GM19099 (cell line): ENCODE measurements around the gene BBOX1.

Experiments
- POLR2A ChIP-seq: IDR thresholded peaks from 3 replicates; pipeline ENCODE4 v1.6.1; 2011; ENCODE audit warnings: low read depth; ENCODE audit not compliant: insufficient read length; ENCODE audit errors: extremely low read depth

BBOX1 gene, protein sequence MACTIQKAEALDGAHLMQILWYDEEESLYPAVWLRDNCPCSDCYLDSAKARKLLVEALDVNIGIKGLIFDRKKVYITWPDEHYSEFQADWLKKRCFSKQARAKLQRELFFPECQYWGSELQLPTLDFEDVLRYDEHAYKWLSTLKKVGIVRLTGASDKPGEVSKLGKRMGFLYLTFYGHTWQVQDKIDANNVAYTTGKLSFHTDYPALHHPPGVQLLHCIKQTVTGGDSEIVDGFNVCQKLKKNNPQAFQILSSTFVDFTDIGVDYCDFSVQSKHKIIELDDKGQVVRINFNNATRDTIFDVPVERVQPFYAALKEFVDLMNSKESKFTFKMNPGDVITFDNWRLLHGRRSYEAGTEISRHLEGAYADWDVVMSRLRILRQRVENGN

DNA sequence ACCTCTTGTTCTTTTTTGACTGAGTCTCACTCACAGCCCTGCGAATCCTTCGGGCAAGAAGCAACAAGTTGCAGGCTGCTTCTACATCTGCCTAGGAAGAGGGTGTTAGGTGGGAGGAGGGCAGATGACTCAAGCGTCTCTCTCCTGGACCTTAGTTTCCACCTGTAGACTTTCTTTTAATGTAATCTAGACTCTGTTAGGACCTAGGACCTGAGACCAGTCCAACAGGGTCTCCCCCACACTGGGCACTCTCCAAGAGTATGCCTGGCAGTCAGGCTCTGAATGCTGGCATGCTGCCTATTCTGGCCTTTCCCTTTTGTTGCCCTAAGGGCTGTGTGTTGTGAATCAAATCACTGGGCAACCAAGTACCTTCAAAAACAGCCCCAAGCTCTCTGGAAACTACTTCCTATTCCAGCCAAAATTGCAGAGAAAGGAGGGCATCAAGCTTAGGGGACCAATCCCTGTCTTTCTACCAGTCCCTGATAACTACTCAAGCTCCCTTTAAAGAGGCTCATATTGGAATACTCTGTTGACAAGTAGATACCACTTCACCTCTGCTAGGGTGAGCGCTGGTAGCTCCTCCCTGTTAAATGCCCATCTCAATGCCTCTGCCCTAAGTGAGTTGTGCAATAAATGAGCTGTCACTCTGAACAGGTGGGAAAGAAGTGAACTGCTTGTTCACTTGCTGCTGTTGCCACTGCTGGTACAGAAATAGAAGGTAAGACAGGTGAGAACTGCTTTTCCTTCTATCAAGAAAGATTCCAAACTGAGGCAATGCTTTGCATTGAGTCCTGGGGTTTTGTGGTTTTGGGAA, at the start of gene BBOX1:
TSS of gene BBOX1 (plus strand) at position 514 of the 814 bp plus-strand sequence. CDS start 14,616 bp downstream, outside the sequence.
- no peak for TF ChIP-seq POLR2A

DNA sequence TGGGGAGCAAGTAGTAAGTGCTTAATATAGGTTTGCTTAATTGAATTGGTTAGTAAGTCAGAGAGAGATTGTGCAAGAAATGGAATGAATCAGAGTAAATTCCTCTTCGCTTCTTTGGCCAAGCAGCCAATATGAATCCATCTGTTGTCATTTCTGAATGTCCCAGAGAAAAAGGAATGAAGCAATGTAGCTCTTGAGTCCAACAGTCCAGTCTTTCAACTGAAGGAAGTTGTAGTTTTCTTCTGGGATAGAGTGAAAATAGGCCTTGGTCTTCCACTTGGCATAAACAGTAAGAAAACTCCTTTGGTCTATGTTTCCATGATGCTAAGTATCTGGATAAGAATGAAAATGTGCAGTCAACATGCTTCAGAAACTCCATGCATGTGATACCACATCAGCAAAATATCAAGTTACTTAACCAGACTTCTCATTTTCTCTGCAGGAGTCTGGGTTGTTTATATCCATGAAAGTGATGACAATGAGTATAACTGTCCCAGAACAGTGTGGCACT, 48.5 kb upstream of the BBOX1 start:
- TF ChIP-seq POLR2A: no peak

DNA sequence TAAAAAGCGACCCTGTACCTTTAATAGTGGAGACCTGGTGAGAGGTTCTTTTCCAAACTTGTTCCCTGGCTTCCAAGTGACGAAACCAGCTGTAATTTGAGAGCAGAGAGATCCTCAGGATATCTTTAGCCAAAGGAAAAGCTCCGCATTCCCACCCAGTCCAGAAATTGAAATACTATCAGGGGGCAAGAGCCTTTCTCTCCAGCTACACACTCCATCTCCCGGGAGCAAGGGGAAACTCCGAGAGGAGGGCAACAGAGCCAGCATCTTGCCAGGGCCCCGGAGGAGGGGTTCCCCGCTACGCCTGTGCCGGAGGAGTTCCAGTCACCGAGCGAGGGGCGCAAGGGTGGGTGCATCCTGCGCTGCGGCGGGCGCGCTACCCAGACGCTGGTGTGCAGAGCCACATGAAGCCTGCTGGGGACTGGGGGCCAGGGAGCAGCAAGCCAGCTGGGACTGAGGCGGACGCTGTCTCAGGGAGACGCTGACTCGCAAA, 46.6 kb upstream of the BBOX1 start, which contains the start of gene FIBIN:
TSS of gene FIBIN (plus strand) at position 148 of the 493 bp plus-strand sequence. CDS start 415 bp downstream, outside the sequence.
- TF ChIP-seq POLR2A: no peak

DNA sequence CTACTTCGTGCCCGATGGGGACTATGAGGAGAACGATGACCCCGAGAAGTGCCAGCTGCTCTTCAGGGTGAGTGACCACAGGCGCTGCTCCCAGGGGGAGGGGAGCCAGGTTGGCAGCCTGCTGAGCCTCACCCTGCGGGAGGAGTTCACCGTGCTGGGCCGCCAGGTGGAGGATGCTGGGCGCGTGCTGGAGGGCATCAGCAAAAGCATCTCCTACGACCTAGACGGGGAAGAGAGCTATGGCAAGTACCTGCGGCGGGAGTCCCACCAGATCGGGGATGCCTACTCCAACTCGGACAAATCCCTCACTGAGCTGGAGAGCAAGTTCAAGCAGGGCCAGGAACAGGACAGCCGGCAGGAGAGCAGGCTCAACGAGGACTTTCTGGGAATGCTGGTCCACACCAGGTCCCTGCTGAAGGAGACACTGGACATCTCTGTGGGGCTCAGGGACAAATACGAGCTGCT, 46.0 kb upstream of the BBOX1 start:
- TF ChIP-seq POLR2A: no peak

DNA sequence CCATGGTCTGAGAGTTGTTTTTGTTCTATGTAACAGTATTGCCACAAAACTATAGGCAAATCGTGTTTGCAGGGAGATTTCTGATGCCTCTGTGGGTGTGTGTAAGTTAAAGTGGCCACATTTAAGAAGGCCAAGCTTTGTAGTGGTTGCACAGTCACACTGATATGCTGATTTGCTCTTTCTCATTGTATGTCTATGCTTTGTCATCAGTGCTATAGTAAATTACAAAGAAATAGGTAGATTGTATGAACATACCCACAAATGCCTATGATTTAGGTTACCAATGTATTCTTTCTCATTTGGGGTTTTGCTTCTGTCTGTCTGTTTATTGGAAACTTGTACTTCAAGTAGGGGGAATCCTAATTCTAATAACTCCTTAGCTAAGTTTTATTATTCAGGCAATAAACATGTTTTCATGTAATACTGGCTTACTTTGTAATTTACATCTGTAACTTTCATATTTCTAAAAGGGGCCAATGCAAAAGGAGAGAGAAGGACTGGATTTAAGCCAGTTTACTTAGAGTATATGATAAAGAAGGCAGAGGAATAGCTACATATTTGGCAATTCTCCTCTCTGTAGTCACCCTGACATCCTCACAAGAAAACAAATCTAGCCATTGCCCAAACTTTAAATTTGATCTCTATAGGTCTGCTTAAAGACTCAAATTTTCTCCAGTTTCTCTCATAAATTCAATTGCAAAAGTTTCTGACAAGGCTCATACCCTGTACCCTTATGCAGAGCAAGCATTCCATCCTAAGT, 44.7 kb upstream of the BBOX1 start:
- TF ChIP-seq POLR2A: no peak

DNA sequence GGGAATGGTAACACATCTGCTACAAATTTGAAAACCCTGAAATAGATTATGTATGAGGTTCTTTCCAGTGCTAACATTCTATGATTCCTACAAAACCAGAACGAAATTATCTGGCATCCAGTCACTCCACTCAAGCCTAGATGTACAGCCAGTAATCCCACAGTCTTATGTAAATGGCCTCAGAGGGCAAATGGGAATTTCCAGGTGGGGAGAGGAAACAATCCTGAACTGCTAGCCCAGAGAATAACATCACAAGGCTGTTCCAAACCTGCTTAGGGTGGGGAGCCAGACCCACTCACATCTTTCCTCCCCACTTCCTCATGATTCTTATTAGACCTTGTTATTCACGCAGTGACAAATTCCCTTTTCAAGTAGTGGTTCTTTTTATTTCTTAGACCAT, 43.2 kb upstream of the BBOX1 start:
- TF ChIP-seq POLR2A: no peak

DNA sequence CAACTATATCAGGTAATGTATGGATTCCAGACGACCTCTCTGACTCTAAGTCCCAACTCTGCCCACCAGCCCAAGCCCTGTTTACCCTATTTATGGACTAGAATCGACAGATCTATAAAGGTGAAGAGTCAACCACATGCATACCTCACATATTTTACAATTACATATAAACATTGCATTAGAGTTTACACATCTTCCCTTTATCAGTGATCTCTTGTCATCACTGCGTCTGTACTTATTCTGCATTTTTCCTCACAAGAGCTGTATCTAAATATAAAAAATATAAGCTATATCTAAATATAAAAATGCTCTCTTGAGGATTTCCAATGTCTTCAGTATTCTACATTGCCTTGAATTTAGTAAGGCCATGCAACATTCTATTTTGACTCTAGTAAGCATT, 38.2 kb upstream of the BBOX1 start:
- no peak for TF ChIP-seq POLR2A

DNA sequence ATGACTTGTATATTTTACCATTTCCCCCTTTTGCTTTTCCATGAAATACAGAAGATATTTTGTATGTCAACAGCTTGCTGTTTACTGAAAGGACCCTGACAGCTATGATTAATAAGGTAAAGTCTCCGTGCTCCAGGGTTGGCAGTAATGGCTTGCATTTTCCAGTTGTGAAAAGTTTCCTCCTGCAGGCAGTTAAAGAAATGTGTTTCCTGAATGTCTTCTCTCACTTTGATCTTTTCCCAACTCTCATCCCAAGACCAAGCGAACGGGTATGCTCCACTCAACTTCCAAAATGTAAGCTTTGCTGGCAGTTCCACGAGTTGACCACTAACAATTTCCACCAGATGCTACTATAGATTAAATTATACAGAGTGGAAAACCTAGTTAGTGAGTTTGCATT, 37.8 kb upstream of the BBOX1 start:
- no peak for TF ChIP-seq POLR2A

DNA sequence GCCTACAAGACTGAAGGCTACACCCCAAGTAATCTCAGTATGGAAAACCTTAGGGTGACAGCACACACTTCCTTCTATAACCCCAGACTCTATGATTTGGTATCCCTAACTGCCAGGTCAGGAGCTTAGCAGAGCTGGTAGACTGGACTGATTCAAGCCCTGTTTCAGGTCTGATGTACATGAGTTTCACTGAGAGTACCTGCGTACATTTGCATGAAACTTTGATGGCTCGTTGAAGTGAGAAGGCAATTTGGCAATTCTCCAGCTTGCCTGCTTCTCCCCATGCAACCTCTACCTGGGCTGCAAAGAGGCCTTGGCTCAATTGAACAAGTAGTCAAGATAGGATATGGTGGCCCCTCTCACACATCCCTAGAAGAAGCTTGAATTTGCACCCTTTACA, 36.5 kb upstream of the BBOX1 start:
- no peak for TF ChIP-seq POLR2A

DNA sequence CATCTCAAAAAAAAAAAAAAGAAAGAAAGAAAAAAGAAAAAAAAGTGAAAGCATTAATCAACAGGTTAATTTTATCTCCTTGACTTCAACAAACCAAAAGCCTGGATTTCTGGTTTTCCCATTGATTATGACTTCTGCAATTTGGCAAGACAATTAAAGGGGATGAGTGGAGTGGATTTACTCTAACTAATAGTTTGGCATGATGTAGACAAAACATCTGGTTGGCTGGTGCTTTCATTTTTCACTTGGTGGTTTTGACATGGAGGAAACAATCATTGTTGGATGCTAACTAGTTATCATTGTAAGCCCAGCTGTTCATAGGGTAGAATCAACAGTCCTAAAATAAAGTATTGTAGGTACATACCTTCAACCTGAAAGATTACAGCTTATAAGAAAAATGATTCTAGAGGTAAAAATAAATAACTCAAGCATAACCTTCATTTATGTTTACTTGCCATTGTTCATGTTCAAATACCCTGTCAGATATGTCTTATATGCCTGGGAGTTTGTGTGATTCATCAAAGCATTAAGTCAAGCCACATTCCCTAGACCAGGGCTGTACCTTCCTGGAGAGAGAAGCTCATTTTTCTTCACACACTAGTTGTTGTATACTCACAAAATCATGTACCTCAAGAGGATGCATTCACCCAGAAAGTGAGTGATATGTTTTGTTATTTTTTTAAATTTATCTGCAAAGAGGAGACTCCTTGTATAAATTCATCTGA, 31.6 kb upstream of the BBOX1 start:
- no peak for TF ChIP-seq POLR2A

DNA sequence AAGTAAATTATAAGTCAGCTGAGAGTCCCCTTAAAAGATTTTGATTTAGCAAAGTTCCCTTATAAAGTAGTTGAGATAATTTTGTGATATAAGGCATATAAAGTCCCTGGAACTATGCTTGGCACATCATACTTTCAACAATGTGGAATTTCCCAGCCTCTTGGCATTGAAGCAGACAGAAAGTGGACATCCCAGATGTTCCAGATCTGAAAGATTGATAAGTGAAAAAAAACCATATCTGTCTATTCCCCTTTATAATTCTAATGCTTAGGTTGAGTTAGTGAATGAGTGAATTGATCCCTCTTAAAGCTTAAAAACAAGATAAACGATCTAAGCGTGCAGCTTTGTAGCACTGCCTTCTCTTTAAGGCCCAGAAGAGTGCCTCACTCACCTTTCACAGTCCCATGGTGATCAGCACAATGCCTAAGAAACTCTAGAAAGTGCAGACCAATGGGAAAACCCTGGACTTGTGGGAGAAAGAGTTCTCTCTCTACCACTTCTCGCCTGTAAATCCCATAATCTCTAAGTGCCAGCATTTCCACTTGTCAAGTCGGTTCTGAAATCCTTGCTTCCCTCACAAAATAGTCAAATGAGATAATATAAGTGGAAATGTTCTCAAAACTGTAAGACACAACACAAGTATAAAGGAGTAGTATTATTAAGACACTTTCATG, 28.9 kb upstream of the BBOX1 start:
- no peak for TF ChIP-seq POLR2A

DNA sequence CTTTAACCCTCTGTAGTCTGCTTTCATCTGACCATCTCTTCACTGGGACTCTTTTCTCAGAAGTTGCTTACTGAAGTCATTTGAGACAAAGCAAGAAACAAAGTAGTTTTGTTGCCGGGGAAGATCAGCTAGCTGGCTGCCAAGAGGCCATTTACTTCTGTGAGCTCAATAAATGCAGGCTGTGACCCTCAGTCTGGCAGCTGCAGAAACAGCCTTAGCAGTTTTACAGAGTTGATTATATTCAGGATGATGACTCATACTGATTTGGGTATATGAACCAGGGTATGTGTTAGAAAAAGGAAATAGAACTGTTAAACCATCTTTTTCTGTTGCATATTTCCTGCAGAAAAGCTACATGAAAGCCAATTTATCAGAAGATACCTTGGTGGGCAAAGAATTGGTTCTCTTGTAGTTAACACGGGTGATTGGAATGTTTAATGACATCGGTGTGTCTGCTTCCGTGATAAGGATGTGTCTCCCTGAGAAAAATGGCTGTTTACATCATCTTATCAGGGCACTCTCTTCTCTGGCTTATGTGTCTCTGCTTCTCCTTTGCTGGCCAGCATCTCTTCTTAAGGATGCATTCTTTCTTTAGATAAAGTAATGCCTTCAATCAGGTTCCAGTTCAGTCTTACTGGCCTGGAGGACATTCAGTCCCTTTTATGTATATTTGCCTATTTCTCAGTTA, 28.2 kb upstream of the BBOX1 start:
- TF ChIP-seq POLR2A: no peak

DNA sequence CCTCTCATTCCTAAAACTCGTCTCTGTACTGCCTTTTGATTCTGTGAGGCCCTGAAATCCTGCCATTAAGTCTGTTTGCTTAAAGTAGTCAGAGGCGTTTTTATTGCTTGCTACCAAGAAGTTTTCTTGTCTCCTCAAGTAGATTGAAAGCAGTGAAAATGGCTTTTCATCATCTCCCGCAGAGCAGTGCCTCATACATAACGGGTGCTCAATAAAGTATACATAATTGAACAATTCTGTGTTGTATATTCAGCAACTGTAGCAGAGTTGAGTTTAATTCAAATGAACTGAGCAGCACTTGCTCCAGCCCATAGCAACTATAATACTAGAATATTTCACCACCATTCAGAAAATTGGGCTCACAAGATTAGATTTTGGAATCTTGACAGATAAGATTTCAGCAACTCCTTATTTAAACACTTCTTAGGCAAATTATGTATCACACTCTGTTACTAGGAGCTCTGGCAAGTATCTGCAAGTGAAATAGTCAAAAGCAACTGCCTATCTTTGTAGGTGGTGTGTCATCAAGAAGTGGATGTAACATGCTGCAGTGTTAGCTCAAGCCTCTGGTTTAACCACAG, 26.7 kb upstream of the BBOX1 start:
- TF ChIP-seq POLR2A: no peak
